GM19193 (cell line): ENCODE results near the gene RGS1.

ENCODE experiments used
- POLR2A ChIP-seq: IDR thresholded peaks from 4 replicates; pipeline ENCODE4 v1.6.1; 2011; ENCODE audit not compliant: insufficient read depth, insufficient read length; ENCODE audit errors: extremely low read depth

Gene RGS1

GRCh38 chr1:192575499-192576189 is at the start of gene RGS1:
RGS1 (plus strand) TSS chr1:192575773; CDS start chr1:192575793, 20 bp downstream.
- peak; percentile 76 for TF ChIP-seq POLR2A

GRCh38 chr1:192527111-192527795 is 48.3 kb upstream of the RGS1 start:
- no peak for TF ChIP-seq POLR2A

- no peak for TF ChIP-seq POLR2A
Measured at GRCh38 chr1:192527950-192528349, 47.6 kb upstream of the RGS1 start.

- TF ChIP-seq POLR2A = no peak
Measured at GRCh38 chr1:192529031-192529755, 46.4 kb upstream of the RGS1 start.

- TF ChIP-seq POLR2A = no peak
Measured at GRCh38 chr1:192529811-192530210, 45.8 kb upstream of the RGS1 start.

- no peak for TF ChIP-seq POLR2A
Measured at GRCh38 chr1:192530254-192530653, 45.3 kb upstream of the RGS1 start.

GRCh38 chr1:192534666-192535065 is 40.9 kb upstream of the RGS1 start:
- no peak for TF ChIP-seq POLR2A

GRCh38 chr1:192535916-192536664 is 39.5 kb upstream of the RGS1 start:
- no peak for TF ChIP-seq POLR2A

GRCh38 chr1:192538407-192539296 is 36.9 kb upstream of the RGS1 start:
- TF ChIP-seq POLR2A = no peak

GRCh38 chr1:192539297-192540092 is 36.1 kb upstream of the RGS1 start:
- TF ChIP-seq POLR2A = no peak

GRCh38 chr1:192543445-192543844 is 32.1 kb upstream of the RGS1 start:
- TF ChIP-seq POLR2A = no peak

- no peak for TF ChIP-seq POLR2A
Measured at GRCh38 chr1:192545896-192546521, 29.6 kb upstream of the RGS1 start.
